Sigmoid colon (tissue), 7 donors: ENCODE results near the gene STK16. TPM values are rescaled to one million over a fixed set of nuclear protein-coding genes. Genes with fewer than 3 reads are reported as not detected.
A peak's percentile ranks its signal among the peaks of the same experiment; 100 is the strongest.

Experiments used
- DNase-seq: peaks from one replicate; pipeline ENCODE4 v3.0.0-alpha.2; 2019
- H3K27ac ChIP-seq, 4 donors: fragments of 200-600 bp; sonication (generic); one replicate each; pipeline ENCODE4 v1.5.1; 2016 to 2019; ENCODE audit warnings: mild to moderate bottlenecking in 1 of 4
- H3K27me3 ChIP-seq, 3 donors: fragments of 200-600 bp; sonication (generic); one replicate each; pipeline ENCODE4 v1.5.1; 2019; ENCODE audit warnings: mild to moderate bottlenecking in 1 of 3
- H3K36me3 ChIP-seq, 4 donors: fragments of 200-600 bp; sonication (generic); one replicate each; pipeline ENCODE4 v1.5.1; 2016 to 2019
- H3K4me1 ChIP-seq, 4 donors: fragments of 200-600 bp; sonication (generic); one replicate each; pipeline ENCODE4 v1.5.1; 2017 to 2019
- H3K4me3 ChIP-seq, 4 donors: fragments of 200-600 bp; sonication (generic); one replicate each; pipeline ENCODE4 v1.5.1; 2017 to 2019; ENCODE audit warnings: mild to moderate bottlenecking in 2 of 4, moderate library complexity in 1 of 4
- H3K9me3 ChIP-seq, 4 donors: fragments of 200-600 bp in 3 of 4; sonication (generic) in 3 of 4; one replicate each; pipeline versions ENCODE4 v1.5.1 to v1.6.1; 2013 to 2019
- CTCF ChIP-seq, 4 experiments: fragments of 450-650 bp in 3 of 4; fragments of 200-600 bp in 1 of 4; IDR thresholded peaks; one replicate each; pipeline ENCODE4 v1.5.1; 2016 to 2019; ENCODE audit warnings: antibody characterized with exemption in 4 of 4, mild to moderate bottlenecking in 3 of 4, moderate library complexity in 2 of 4
- EP300 ChIP-seq, 4 donors: sonication (generic); formaldehyde crosslinking; IDR thresholded peaks; one replicate each; pipeline ENCODE4 v1.6.1; 2017; ENCODE audit warnings: antibody characterized with exemption in 4 of 4
- POLR2A ChIP-seq, 2 donors: fragments of 450-650 bp; IDR thresholded peaks; one replicate each; pipeline ENCODE4 v1.6.1; 2016; ENCODE audit warnings: antibody characterized with exemption in 2 of 2, mild to moderate bottlenecking in 2 of 2, moderate library complexity in 2 of 2
- POLR2AphosphoS5 ChIP-seq, 4 donors: sonication (generic); formaldehyde crosslinking; IDR thresholded peaks; one replicate each; pipeline ENCODE4 v1.6.1; 2017; ENCODE audit warnings: antibody characterized with exemption in 4 of 4
- WGBS, 2 donors: extraction: QIAGEN DNeasy Blood & Tissue Kit; methylation state at CpG; one replicate each; pipeline ENCODE4 v1.1.7; 2013; 5-methylcytosine and 5-hydroxymethylcytosine counted together
- intact Hi-C: fragments of 100-400 bp; cut with DNase I; formaldehyde crosslinking; loops from one replicate; pipeline ENCODE4 v1.15.1; 2023
- polyA plus RNA-seq, 3 donors: library from polyadenylated mRNA; stranded (reverse); fragments of 200-250 nt; gene quantifications; one replicate each; pipeline ENCODE4 v1.2.3, GENCODE V29; 2013
- total RNA-seq, 4 donors: library from RNA; depleted of rRNA; stranded (reverse); fragments of >200 nt; gene quantifications; one replicate each; pipeline ENCODE4 v1.1.0, GENCODE V29; 2016
- donor health status: healthy with polysubstance abuse.
- donor health status: Bipolar disorder and iron deficiency.
- donor health status: healthy.

Gene STK16
- total and polyA plus RNA-seq, 7 donors = 12.2 to 61.7 (median 19.9) TPM

- intact Hi-C loops = no loop called here
- WGBS, 2 donors = 89 to 90% methylated on average over 10 of the region's 10 CpGs
- H3K4me1 ChIP-seq = peaks cover 0 to 15% (median 12%) of the 10 kb centered on the region in 4 donors
- no peak overlapping the region for H3K4me3 ChIP-seq
- peaks cover 24 to 33% (median 29%) of the 10 kb centered on the region in 4 donors for H3K36me3 ChIP-seq
- H3K27me3 ChIP-seq = no peaks in the 10 kb centered on the region
- TF ChIP-seq EP300 (IDR thresholded peaks at IDR 0.05) (no peak), CTCF (IDR thresholded peaks at IDR 0.05) (no peak), POLR2A (IDR thresholded peaks at IDR 0.05) (no peak), POLR2AphosphoS5 (IDR thresholded peaks at IDR 0.05) (no peak)
- DNase-seq = peak; percentile 51
- peak overlapping the region in 1 of 4 donors; percentile 82 for H3K27ac ChIP-seq
- no peaks in the 10 kb centered on the region for H3K9me3 ChIP-seq
Measured at GRCh38 chr2:219287580-219288265, 42.4 kb downstream of the STK16 start.

GRCh38 chr2:219289195-219289536, 43.9 kb downstream of the STK16 start:
- intact Hi-C loops = no loop called here
- peak overlapping the region; percentile 73 to 82 (median 74) for H3K27ac ChIP-seq
- H3K36me3 ChIP-seq = peaks cover 13 to 19% (median 18%) of the 10 kb centered on the region in 4 donors
- no peak for TF ChIP-seq EP300 (IDR thresholded peaks at IDR 0.05)
- no peak for TF ChIP-seq POLR2AphosphoS5 (IDR thresholded peaks at IDR 0.05)
- TF ChIP-seq POLR2A (IDR thresholded peaks at IDR 0.05) = no peak
- TF ChIP-seq CTCF (IDR thresholded peaks at IDR 0.05) = no peak
- H3K27me3 ChIP-seq = no peaks in the 10 kb centered on the region
- no peaks in the 10 kb centered on the region for H3K9me3 ChIP-seq
- peaks cover 0 to 19% (median 16%) of the 10 kb centered on the region in 4 donors for H3K4me1 ChIP-seq
- DNase-seq = peak; percentile 4
- H3K4me3 ChIP-seq = no peak overlapping the region
- 79% methylated on average over 6 of the region's 6 CpGs for WGBS, 2 donors

- Histone ChIP-seq H3K4me3 (no peak overlapping the region), H3K4me1 (peaks cover 0 to 24% (median 21%) of the 10 kb centered on the region in 4 donors), H3K36me3 (peaks cover 8 to 15% (median 13%) of the 10 kb centered on the region in 4 donors), H3K27me3 (no peaks in the 10 kb centered on the region), H3K27ac (peak overlapping the region; percentile 73 to 82 (median 74)), H3K9me3 (no peaks in the 10 kb centered on the region)
- 60 to 64% methylated on average over 16 of the region's 16 CpGs for WGBS, 2 donors
- DNase-seq = peak; percentile 89
- TF ChIP-seq POLR2A (IDR thresholded peaks at IDR 0.05) (no peak), EP300 (IDR thresholded peaks at IDR 0.05) (peak in 1 of 4 donors; percentile 52), POLR2AphosphoS5 (IDR thresholded peaks at IDR 0.05) (peak in 3 of 4 donors; percentile 20 to 70 (median 55)), CTCF (IDR thresholded peaks at IDR 0.05) (no peak)
- intact Hi-C loops = loop anchor here (10.0 kb wide), 1 partner anchor 255 kb away; the partner anchor contains the start of genes CHPF and TMEM198
Measured at GRCh38 chr2:219289537-219290361, 44.5 kb downstream of the STK16 start.

- TF ChIP-seq CTCF (IDR thresholded peaks at IDR 0.05) (no peak), POLR2AphosphoS5 (IDR thresholded peaks at IDR 0.05) (no peak), POLR2A (IDR thresholded peaks at IDR 0.05) (no peak), EP300 (IDR thresholded peaks at IDR 0.05) (no peak)
- no peak overlapping the region for H3K4me3 ChIP-seq
- H3K27me3 ChIP-seq = no peaks in the 10 kb centered on the region
- intact Hi-C loops = loop anchor here (10.0 kb wide), 1 partner anchor 254 kb away; the partner anchor contains the start of genes CHPF and TMEM198
- H3K27ac ChIP-seq = peak overlapping the region; percentile 73 to 82 (median 74)
- peak; percentile 57 for DNase-seq
- peaks cover 0 to 28% (median 26%) of the 10 kb centered on the region in 4 donors for H3K4me1 ChIP-seq
- 87 to 89% methylated on average over 16 of the region's 16 CpGs for WGBS, 2 donors
- no peaks in the 10 kb centered on the region for H3K9me3 ChIP-seq
- peaks cover 0 to 7% (median 4%) of the 10 kb centered on the region in 4 donors for H3K36me3 ChIP-seq
Measured at GRCh38 chr2:219290381-219291171, 45.3 kb downstream of the STK16 start.
